Neural cell (in vitro differentiated cells): Measurements from ENCODE around the gene MAGEC2.

Experiments
- EP300 ChIP-seq: fragments of 450-650 bp; conservative IDR thresholded peaks from 2 replicates; pipeline ENCODE4 v1.6.1; 2014; ENCODE audit warnings: antibody characterized with exemption, mild to moderate bottlenecking, moderate library complexity; ENCODE audit not compliant: poor library complexity, severe bottlenecking
- POLR2AphosphoS5 ChIP-seq: IDR thresholded peaks from 2 replicates; pipeline ENCODE4 v1.6.1; 2012
- RAD21 ChIP-seq: fragments of 450-650 bp; conservative IDR thresholded peaks from 2 replicates; pipeline ENCODE4 v1.6.1; 2014; ENCODE audit warnings: antibody characterized with exemption, mild to moderate bottlenecking, moderate library complexity
- TF ChIP-seq, protein P1 (sequence below): fragments of 450-650 bp; IDR thresholded peaks from 2 replicates; pipeline ENCODE4 v1.5.1; 2014; ENCODE audit warnings: antibody characterized with exemption, mild to moderate bottlenecking, moderate library complexity; ENCODE audit not compliant: poor library complexity, severe bottlenecking
- TF ChIP-seq, protein P2 (sequence below): IDR thresholded peaks from 2 replicates; pipeline ENCODE4 v1.6.1; 2012; ENCODE audit warnings: borderline replicate concordance

DNA sequence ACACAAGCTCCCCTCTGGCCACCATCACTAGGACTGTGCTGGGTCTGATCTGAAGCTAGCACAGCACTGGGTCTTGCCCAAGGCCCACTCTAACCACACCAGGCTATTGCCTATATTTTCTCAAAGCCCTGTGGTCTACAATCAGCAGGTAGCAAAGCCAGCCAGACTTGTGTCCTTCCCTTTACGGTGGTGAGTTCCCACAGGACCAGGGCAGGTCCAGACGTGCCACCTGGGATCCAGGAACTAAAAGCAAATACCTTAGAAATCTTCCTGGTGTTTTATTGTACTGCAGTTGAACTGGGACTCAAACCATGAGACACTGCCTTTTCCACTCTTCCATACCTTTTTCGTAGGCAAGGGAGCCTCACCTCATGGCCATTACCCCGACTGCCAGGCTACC lies 9.0 kb upstream of the MAGEC2 start:
- TF ChIP-seq, protein P1, sequence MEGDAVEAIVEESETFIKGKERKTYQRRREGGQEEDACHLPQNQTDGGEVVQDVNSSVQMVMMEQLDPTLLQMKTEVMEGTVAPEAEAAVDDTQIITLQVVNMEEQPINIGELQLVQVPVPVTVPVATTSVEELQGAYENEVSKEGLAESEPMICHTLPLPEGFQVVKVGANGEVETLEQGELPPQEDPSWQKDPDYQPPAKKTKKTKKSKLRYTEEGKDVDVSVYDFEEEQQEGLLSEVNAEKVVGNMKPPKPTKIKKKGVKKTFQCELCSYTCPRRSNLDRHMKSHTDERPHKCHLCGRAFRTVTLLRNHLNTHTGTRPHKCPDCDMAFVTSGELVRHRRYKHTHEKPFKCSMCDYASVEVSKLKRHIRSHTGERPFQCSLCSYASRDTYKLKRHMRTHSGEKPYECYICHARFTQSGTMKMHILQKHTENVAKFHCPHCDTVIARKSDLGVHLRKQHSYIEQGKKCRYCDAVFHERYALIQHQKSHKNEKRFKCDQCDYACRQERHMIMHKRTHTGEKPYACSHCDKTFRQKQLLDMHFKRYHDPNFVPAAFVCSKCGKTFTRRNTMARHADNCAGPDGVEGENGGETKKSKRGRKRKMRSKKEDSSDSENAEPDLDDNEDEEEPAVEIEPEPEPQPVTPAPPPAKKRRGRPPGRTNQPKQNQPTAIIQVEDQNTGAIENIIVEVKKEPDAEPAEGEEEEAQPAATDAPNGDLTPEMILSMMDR, result no peak
- TF ChIP-seq EP300 (no peak), POLR2AphosphoS5 (no peak), RAD21 (no peak)
- TF ChIP-seq, protein P2, sequence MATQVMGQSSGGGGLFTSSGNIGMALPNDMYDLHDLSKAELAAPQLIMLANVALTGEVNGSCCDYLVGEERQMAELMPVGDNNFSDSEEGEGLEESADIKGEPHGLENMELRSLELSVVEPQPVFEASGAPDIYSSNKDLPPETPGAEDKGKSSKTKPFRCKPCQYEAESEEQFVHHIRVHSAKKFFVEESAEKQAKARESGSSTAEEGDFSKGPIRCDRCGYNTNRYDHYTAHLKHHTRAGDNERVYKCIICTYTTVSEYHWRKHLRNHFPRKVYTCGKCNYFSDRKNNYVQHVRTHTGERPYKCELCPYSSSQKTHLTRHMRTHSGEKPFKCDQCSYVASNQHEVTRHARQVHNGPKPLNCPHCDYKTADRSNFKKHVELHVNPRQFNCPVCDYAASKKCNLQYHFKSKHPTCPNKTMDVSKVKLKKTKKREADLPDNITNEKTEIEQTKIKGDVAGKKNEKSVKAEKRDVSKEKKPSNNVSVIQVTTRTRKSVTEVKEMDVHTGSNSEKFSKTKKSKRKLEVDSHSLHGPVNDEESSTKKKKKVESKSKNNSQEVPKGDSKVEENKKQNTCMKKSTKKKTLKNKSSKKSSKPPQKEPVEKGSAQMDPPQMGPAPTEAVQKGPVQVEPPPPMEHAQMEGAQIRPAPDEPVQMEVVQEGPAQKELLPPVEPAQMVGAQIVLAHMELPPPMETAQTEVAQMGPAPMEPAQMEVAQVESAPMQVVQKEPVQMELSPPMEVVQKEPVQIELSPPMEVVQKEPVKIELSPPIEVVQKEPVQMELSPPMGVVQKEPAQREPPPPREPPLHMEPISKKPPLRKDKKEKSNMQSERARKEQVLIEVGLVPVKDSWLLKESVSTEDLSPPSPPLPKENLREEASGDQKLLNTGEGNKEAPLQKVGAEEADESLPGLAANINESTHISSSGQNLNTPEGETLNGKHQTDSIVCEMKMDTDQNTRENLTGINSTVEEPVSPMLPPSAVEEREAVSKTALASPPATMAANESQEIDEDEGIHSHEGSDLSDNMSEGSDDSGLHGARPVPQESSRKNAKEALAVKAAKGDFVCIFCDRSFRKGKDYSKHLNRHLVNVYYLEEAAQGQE, result no peak
